ENCODE data around the gene REC8.

The REC8 gene, protein sequence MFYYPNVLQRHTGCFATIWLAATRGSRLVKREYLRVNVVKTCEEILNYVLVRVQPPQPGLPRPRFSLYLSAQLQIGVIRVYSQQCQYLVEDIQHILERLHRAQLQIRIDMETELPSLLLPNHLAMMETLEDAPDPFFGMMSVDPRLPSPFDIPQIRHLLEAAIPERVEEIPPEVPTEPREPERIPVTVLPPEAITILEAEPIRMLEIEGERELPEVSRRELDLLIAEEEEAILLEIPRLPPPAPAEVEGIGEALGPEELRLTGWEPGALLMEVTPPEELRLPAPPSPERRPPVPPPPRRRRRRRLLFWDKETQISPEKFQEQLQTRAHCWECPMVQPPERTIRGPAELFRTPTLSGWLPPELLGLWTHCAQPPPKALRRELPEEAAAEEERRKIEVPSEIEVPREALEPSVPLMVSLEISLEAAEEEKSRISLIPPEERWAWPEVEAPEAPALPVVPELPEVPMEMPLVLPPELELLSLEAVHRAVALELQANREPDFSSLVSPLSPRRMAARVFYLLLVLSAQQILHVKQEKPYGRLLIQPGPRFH

GRCh38 chr14:24171422-24172260 is at the start of gene REC8:
Gene REC8, plus strand, starts transcription at chr14:24172080. Its CDS starts 473 bp downstream, at chr14:24172553.
- DNase-seq = peak; percentile 100

GRCh38 chr14:24122416-24122815 is 49.5 kb upstream of the REC8 start:
- no peak for DNase-seq

- DNase-seq = no peak
Measured at GRCh38 chr14:24122898-24123297, 49.0 kb upstream of the REC8 start.

- no peak for DNase-seq
Measured at GRCh38 chr14:24123424-24124417, 48.2 kb upstream of the REC8 start.

DNA sequence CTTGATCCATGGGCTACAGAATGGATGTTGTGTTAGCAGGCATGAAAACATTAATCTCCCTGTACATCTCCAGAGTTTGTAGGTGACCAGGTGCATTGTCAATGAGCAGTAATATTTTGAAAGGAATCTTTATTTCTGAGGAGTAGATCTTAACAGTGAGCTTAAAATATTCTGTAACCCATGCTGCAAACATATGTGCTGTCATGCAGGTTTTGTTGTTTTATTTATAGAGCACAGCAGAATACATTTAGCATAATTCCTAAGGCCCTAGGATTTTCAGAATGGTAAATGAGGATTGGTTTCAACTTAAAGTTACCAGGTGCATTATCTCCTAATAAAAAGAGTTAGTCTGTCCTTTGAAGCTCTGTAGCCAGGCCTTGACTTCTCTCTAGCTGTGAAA is 44.9 kb upstream of the REC8 start:
- no peak for DNase-seq

GRCh38 chr14:24127673-24128072 is 44.2 kb upstream of the REC8 start:
- DNase-seq = no peak

GRCh38 chr14:24129410-24129998 is 42.4 kb upstream of the REC8 start:
- no peak for DNase-seq

- DNase-seq = no peak
Measured at GRCh38 chr14:24130380-24130716, 41.5 kb upstream of the REC8 start, which contains the start of gene FITM1. Gene FITM1, plus strand, starts transcription at chr14:24130659. Its CDS starts 905 bp downstream, at chr14:24131564.

GRCh38 chr14:24130717-24131548 is 40.9 kb upstream of the REC8 start:
- no peak for DNase-seq

GRCh38 chr14:24131549-24131966 is 40.3 kb upstream of the REC8 start:
- no peak for DNase-seq

GRCh38 chr14:24132061-24132685 is 39.7 kb upstream of the REC8 start:
- DNase-seq = peak; percentile 49

GRCh38 chr14:24132976-24133375 is 38.9 kb upstream of the REC8 start:
- no peak for DNase-seq

GRCh38 chr14:24133735-24134134 is 38.1 kb upstream of the REC8 start:
- no peak for DNase-seq

DNA sequence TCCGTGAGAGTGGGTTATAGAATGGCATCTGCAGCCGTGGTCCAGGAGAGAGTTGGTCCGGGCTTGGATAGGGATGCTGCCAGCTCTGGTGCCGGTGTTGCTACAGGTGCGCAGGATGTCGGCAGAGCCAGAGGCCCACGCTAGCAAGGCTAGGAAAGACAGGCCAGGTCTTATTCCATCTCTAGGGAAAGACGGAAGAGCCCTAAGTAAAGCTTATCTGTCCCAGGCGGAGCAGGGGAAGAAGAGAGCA is 36.4 kb upstream of the REC8 start:
- peak; percentile 83 for DNase-seq

- DNase-seq = peak; percentile 96
Measured at GRCh38 chr14:24135834-24136683, 35.8 kb upstream of the REC8 start, which contains the start of gene PSME1. Gene PSME1, plus strand, starts transcription at chr14:24136194. Its CDS starts 69 bp downstream, at chr14:24136263.

DNA sequence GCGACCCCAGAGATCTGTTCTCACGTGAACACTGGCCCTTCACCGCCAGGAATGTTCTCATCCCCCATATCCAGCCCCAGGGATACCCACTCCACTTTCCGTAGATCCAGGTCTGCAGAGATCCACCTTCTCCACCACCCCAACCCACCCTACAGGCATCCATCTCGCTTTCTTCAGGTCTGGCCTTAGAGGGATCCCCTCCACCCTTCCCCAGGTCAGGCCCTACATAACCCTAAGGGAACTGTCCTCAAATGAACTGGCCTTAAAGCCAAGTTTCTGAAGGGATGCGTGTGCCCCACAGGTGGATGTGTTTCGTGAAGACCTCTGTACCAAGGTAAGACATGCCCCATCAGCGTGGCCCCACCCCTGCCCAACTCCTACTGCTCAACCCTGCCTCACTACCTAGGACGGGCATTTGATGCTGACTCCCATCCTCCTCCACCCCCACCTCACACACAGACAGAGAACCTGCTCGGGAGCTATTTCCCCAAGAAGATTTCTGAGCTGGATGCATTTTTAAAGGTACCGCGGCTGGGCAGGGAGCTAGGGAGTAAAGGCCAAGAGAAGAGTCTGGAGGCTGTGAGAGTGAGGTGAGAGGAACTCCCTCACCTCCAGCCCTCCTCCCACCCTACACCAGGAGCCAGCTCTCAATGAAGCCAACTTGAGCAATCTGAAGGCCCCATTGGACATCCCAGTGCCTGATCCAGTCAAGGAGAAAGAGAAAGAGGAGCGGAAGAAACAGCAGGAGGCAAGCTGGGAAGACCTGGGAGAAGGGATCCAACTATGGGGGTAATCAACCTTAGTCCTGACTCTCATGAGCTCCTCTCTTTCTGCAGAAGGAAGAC is 35.0 kb upstream of the REC8 start:
- no peak for DNase-seq

DNA sequence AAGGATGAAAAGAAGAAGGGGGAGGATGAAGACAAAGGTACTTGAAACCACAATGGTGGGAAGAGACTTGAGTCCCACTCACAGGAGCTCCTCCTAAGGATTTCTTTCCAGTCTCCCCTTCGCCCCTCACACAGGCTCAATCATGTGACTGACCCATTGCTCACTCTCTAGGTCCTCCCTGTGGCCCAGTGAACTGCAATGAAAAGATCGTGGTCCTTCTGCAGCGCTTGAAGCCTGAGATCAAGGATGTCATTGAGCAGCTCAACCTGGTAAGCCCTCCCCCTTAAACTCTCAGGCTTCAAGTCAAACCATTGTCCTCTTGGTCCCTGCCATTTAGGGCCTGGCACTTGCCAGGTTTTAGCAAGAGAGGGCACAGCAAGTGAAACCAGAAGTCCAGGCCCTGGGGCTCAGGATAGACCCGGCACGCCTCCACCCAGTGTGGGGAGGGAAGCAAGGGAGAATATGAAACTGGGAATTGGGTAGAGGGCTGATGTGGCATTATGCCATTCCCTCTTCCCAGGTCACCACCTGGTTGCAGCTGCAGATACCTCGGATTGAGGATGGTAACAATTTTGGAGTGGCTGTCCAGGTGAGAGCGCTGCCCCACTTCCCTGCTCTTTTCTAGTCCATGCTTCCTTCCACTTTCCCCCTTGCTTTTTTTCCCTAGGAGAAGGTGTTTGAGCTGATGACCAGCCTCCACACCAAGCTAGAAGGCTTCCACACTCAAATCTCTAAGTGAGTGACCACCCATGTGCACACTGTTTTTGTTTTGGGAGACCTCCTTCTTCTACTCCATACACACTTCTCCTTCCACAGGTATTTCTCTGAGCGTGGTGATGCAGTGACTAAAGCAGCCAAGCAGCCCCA is 34.1 kb upstream of the REC8 start:
- no peak for DNase-seq

Measured in DMS79 treated with DMSO at 0.1 percent for 48 hours (cell line).